CD14-positive monocyte (primary cell): ENCODE results near the gene KIFC3. TPM values are rescaled to one million over a fixed set of nuclear protein-coding genes. Genes with fewer than 3 reads are reported as not detected.

Experiments
- DNase-seq, 3 donors: peaks; one replicate each; pipeline ENCODE4 v3.0.0-alpha.2; 2011 to 2022
- H2AFZ ChIP-seq: 2 replicates; pipeline ENCODE4 v1.6.0; 2012; ENCODE audit warnings: mild to moderate bottlenecking, low read depth, low read length, inconsistent platforms; ENCODE audit not compliant: insufficient read depth, poor library complexity, severe bottlenecking
- H3K27ac ChIP-seq, 2 donors: 1 replicate in 1 of 2; 2 replicates in 1 of 2; pipeline ENCODE4 v1.5.1; 2012 to 2013; ENCODE audit warnings: low read length in 2 of 2, control low read depth in 1 of 2, inconsistent platforms in 1 of 2, low read depth in 1 of 2, mild to moderate bottlenecking in 1 of 2
- H3K27me3 ChIP-seq, 2 donors: one replicate each; pipeline versions ENCODE4 v1.6.0 to v1.6.1; 2011 to 2013; ENCODE audit warnings: low read length in 2 of 2; ENCODE audit not compliant: control insufficient read depth in 2 of 2, insufficient read depth in 2 of 2
- H3K36me3 ChIP-seq, 2 donors: replicated peaks in 1 of 2; 1 replicate in 1 of 2; 2 replicates in 1 of 2; pipeline versions ENCODE4 v1.5.1 to v1.6.1; 2012 to 2013; ENCODE audit warnings: low read length in 2 of 2, control low read depth in 1 of 2, inconsistent platforms in 1 of 2, mild to moderate bottlenecking in 1 of 2; ENCODE audit not compliant: insufficient read depth in 2 of 2, control insufficient read depth in 1 of 2
- H3K4me1 ChIP-seq, 2 donors: 1 replicate in 1 of 2; 2 replicates in 1 of 2; pipeline versions ENCODE4 v1.5.1 to v1.6.1; 2012 to 2013; ENCODE audit warnings: low read length in 2 of 2, control low read depth in 1 of 2, inconsistent platforms in 1 of 2, mild to moderate bottlenecking in 1 of 2, moderate library complexity in 1 of 2; ENCODE audit not compliant: insufficient read depth in 2 of 2, control insufficient read depth in 1 of 2
- H3K4me2 ChIP-seq: replicated peaks from 2 replicates; pipeline ENCODE3; 2012; ENCODE audit warnings: low read length, moderate library complexity, mild to moderate bottlenecking; ENCODE audit not compliant: poor library complexity, severe bottlenecking; ENCODE audit errors: extremely low read depth
- H3K4me3 ChIP-seq, 3 experiments: fragments of 200-600 bp in 1 of 3; sonication (generic) in 1 of 3; replicated peaks in 1 of 3; 1 replicate in 2 of 3; 2 replicates in 1 of 3; pipeline ENCODE4 v1.5.1; 2011 to 2013; ENCODE audit warnings: low read length in 3 of 3, mild to moderate bottlenecking in 3 of 3, control low read depth in 2 of 3, low read depth in 2 of 3, inconsistent platforms in 1 of 3, moderate library complexity in 1 of 3
- H3K79me2 ChIP-seq: 2 replicates; pipeline ENCODE4 v1.6.0; 2012; ENCODE audit warnings: mild to moderate bottlenecking, control low read depth, inconsistent platforms, low read length, moderate library complexity; ENCODE audit not compliant: insufficient read depth
- H3K9ac ChIP-seq: 2 replicates; pipeline ENCODE4 v1.6.0; 2017; ENCODE audit warnings: low read length, mild to moderate bottlenecking; ENCODE audit not compliant: insufficient read depth, poor library complexity, severe bottlenecking
- H3K9me3 ChIP-seq, 2 donors: replicated peaks in 1 of 2; 1 replicate in 1 of 2; 2 replicates in 1 of 2; pipeline versions ENCODE4 v1.5.1 to v1.6.1; 2012 to 2013; ENCODE audit warnings: low read length in 2 of 2, control low read depth in 1 of 2; ENCODE audit not compliant: control insufficient read depth in 1 of 2, insufficient read depth in 1 of 2
- H4K20me1 ChIP-seq: 2 replicates; pipeline ENCODE4 v1.6.0; 2012; ENCODE audit warnings: mild to moderate bottlenecking, low read length, control low read depth, moderate library complexity; ENCODE audit not compliant: insufficient read depth
- H3K27ac Mint-ChIP-seq, 7 donors: one replicate each; pipeline ENCODE4 v1.8.0; 2020; ENCODE audit warnings: mild to moderate bottlenecking in 7 of 7, mixed read lengths in 7 of 7, moderate library complexity in 6 of 7, inconsistent platforms in 2 of 7
- H3K27me3 Mint-ChIP-seq, 3 donors: one replicate each; pipeline ENCODE4 v1.8.0; 2021 to 2022; ENCODE audit warnings: low read depth in 3 of 3, mild to moderate bottlenecking in 3 of 3, mixed read lengths in 3 of 3, moderate library complexity in 3 of 3, inconsistent platforms in 1 of 3
- H3K36me3 Mint-ChIP-seq, 2 donors: one replicate each; pipeline ENCODE4 v1.8.0; 2020; ENCODE audit warnings: mixed read lengths in 2 of 2, inconsistent platforms in 1 of 2, mild to moderate bottlenecking in 1 of 2
- H3K4me1 Mint-ChIP-seq: one replicate; pipeline ENCODE4 v1.8.0; 2020; ENCODE audit warnings: mild to moderate bottlenecking, mixed read lengths
- H3K4me3 Mint-ChIP-seq, 2 donors: one replicate each; pipeline ENCODE4 v1.8.0; 2020; ENCODE audit warnings: mild to moderate bottlenecking in 2 of 2, mixed read lengths in 2 of 2, moderate library complexity in 1 of 2
- H3K9me3 Mint-ChIP-seq, 7 donors: one replicate each; pipeline ENCODE4 v1.8.0; 2020 to 2022; ENCODE audit warnings: mixed read lengths in 7 of 7, mild to moderate bottlenecking in 6 of 7, moderate library complexity in 6 of 7, inconsistent platforms in 2 of 7
- WGBS: methylation state at CpG from one replicate; pipeline ENCODE4 v1.1.5; 2013; ENCODE audit warnings: missing lambda C conversion rate; ENCODE audit not compliant: insufficient coverage; 5-methylcytosine and 5-hydroxymethylcytosine counted together
- intact Hi-C, 2 donors: fragments of 100-400 bp; cut with micrococcal nuclease; formaldehyde crosslinking; loops; one replicate each; pipeline versions ENCODE4 v1.15.0 to v1.15.1; 2023
- polyA plus RNA-seq, 3 donors: library from polyadenylated mRNA; depleted of rRNA in 1 of 3; unstranded in 2 of 3; stranded (reverse) in 1 of 3; fragments of 300-500 nt in 2 of 3; fragments of >200 nt in 1 of 3; fragmentation: Illumina TruSeq in 2 of 3; gene quantifications; 1 replicate in 2 of 3; 2 replicates in 1 of 3; pipeline ENCODE4 v1.2.3, GENCODE V29; 2012 to 2021
- TF ChIP-seq, protein P1 (sequence below): fragments of 200-600 bp; IDR thresholded peaks from one replicate; pipeline ENCODE4 v1.8.0; 2022; ENCODE audit warnings: antibody characterized with exemption, mild to moderate bottlenecking

Gene KIFC3
- polyA plus RNA-seq, 3 donors, result 0.24 to 1.7 TPM; not detected in 1

DNA sequence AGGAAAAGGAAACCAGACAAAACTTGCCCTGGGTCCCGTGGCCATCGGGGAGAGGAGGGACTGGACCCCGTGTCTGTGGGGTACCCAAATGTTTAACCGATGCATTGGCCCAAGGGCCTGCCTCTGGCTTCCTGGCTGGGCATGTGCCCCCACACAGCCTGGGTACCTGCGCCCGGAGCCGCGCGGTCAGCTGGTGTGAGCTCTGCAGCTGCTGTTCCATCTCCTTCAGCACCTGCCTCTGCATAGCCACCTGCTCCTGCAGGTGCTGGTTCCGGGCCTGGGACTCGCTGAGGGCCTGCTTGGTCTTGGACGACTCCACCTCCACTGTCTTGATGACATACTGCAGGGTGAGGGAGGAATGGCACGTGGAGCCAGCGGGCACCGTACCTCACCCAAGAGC lies 31.9 kb downstream of the KIFC3 start:
- TF ChIP-seq, protein P1, sequence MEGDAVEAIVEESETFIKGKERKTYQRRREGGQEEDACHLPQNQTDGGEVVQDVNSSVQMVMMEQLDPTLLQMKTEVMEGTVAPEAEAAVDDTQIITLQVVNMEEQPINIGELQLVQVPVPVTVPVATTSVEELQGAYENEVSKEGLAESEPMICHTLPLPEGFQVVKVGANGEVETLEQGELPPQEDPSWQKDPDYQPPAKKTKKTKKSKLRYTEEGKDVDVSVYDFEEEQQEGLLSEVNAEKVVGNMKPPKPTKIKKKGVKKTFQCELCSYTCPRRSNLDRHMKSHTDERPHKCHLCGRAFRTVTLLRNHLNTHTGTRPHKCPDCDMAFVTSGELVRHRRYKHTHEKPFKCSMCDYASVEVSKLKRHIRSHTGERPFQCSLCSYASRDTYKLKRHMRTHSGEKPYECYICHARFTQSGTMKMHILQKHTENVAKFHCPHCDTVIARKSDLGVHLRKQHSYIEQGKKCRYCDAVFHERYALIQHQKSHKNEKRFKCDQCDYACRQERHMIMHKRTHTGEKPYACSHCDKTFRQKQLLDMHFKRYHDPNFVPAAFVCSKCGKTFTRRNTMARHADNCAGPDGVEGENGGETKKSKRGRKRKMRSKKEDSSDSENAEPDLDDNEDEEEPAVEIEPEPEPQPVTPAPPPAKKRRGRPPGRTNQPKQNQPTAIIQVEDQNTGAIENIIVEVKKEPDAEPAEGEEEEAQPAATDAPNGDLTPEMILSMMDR, result no peak
- no peaks in the 10 kb centered on the region for H4K20me1 ChIP-seq
- H3K4me1 ChIP-seq, result no peaks in the 10 kb centered on the region
- DNase-seq, result no peak
- no peak overlapping the region for H3K4me2 ChIP-seq
- no peaks in the 10 kb centered on the region for H3K9me3 ChIP-seq
- H3K79me2 ChIP-seq, result no peaks in the 10 kb centered on the region
- H3K27ac Mint-ChIP-seq, result no peak overlapping the region
- no peak overlapping the region for H2AFZ ChIP-seq
- 94% methylated on average over 4 of the region's 15 CpGs for WGBS
- no peak overlapping the region for H3K27ac ChIP-seq
- H3K9me3 Mint-ChIP-seq, result peaks cover 0 to 2% (median 0%) of the 10 kb centered on the region in 7 donors
- H3K4me3 ChIP-seq, result no peak overlapping the region
- intact Hi-C loops, result no loop called here
- no peaks in the 10 kb centered on the region for H3K27me3 ChIP-seq
- H3K4me3 Mint-ChIP-seq, result no peak overlapping the region
- H3K27me3 Mint-ChIP-seq, result peaks cover 0 to 2% (median 0%) of the 10 kb centered on the region in 3 donors
- no peaks in the 10 kb centered on the region for H3K36me3 ChIP-seq
- no peak overlapping the region for H3K9ac ChIP-seq
- no peaks in the 10 kb centered on the region for H3K36me3 Mint-ChIP-seq
- H3K4me1 Mint-ChIP-seq, result no peaks in the 10 kb centered on the region

DNA sequence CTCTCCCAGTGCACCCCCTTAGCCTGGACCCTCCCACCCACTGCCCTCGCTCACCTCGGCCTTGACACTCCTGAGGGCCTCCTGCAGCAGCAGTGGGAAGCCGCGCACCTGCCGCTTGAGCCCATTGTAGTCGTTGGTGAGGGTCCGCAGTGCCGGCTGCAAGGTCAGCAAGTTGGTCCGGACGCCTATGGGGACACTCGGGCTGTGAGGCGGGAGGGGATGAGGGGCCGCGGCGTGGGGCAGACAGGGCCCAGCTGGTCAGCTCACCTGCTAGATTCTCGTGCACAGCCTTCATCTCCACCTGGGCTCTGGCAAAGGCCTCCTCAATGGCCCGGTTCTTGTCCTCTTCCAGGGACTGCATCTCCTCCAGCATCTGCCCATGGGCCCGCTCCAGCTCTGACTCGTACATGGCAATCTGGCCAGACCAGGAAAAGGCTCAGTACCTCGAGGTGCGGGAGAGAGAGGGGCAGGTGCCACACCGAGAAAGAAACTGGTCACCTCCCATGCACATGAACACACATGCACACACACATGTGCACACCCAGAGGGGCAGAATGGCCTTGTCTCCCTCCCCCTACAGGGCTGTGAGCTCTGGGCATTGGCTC lies 32.6 kb downstream of the KIFC3 start:
- H3K79me2 ChIP-seq, result no peaks in the 10 kb centered on the region
- H3K9ac ChIP-seq, result no peak overlapping the region
- H3K27ac Mint-ChIP-seq, result no peak overlapping the region
- H3K36me3 ChIP-seq, result no peaks in the 10 kb centered on the region
- 99% methylated on average over 21 of the region's 22 CpGs for WGBS
- no peak for DNase-seq
- H3K36me3 Mint-ChIP-seq, result no peaks in the 10 kb centered on the region
- no peak overlapping the region for H2AFZ ChIP-seq
- no peaks in the 10 kb centered on the region for H3K9me3 ChIP-seq
- H3K4me3 Mint-ChIP-seq, result no peak overlapping the region
- no peak overlapping the region for H3K4me2 ChIP-seq
- intact Hi-C loops, result no loop called here
- H3K27me3 ChIP-seq, result no peaks in the 10 kb centered on the region
- no peaks in the 10 kb centered on the region for H3K4me1 ChIP-seq
- H3K9me3 Mint-ChIP-seq, result peaks cover 0 to 4% (median 0%) of the 10 kb centered on the region in 7 donors
- no peaks in the 10 kb centered on the region for H4K20me1 ChIP-seq
- TF ChIP-seq, protein P1, result no peak
- H3K4me1 Mint-ChIP-seq, result no peaks in the 10 kb centered on the region
- no peak overlapping the region for H3K4me3 ChIP-seq
- H3K27me3 Mint-ChIP-seq, result peaks cover 0 to 2% (median 0%) of the 10 kb centered on the region in 3 donors
- no peak overlapping the region for H3K27ac ChIP-seq
